Left hindlimb (tissue), 1 donor: ENCODE measurements around the gene NMNAT1.
"Not testable (repeated sequence)": the region's sequence is repeated elsewhere in the genome, so short reads cannot be mapped to it uniquely, and the experiment has no call there.

Source experiments
- DNase-seq: peaks from one replicate; pipeline ENCODE4 v3.0.0-alpha.2; 2018

NMNAT1 gene

DNA sequence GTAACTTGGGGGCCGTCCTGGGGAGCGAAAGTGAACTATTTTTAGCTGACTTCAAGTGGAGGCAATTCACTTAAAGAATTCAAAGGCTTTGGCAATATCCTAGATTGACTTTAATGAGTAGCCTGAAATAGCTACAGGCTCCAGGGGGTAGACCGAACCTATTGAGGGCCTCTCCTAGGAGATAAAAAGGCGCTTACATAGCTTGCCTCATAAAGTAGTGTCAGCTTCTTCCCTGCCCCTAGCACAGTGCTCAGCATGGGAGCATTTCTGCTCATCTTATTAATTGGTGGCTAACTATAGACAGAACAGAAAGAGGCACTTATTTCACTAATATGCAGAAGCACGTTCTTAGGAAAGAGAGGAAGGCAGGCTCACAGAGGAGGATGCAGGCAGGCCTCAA lies 20.9 kb upstream of the NMNAT1 start:
- no peak for DNase-seq

DNA sequence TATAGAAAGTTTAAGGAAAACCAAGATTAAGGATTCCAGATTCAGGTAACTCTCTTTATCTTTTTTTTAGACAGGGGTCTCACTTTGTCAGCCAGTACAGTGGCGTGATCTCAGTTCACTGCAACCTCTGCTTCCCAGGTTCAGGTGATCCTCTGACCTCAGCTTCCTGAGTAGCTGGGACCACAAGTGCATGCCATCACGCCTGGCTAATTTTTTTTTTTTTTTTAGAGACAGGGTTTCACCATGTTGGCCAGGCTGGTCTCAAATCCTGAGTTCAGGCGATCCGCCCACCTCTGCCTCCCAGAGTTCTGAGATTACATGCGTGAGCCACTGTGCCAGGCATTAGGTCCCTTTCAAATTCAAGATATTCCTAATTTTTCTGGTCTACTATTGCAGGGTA lies 16.0 kb upstream of the NMNAT1 start:
- no peak for DNase-seq

GRCh38 chr1:9929431-9930385 lies 13.6 kb upstream of the NMNAT1 start:
- no peak for DNase-seq

DNA sequence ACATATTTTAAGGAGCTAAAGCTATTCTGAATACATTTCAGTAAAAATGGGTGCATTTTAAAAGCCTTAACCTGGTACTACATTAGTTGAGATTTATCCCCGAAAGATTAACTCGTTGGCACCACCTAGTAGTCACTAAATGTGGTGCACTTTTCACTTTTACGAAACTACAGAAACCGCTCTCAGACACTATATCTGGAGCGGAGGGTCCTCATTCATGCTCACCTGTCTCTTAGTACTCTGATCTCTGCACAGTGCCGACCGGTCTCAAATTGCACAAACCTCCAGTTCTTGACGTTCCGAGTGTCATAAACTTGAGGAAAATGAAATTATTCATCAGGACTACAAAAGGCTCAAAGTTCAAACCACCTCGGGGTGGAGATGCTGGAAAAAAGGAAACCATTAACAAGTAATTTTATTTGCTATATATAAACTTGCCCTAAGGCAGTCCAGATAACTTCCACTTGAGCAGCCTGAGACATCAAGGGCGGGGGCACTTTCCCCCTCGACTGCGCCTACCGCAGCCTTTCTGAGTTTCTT lies 806 bp upstream of the NMNAT1 start:
- no peak for DNase-seq

DNA sequence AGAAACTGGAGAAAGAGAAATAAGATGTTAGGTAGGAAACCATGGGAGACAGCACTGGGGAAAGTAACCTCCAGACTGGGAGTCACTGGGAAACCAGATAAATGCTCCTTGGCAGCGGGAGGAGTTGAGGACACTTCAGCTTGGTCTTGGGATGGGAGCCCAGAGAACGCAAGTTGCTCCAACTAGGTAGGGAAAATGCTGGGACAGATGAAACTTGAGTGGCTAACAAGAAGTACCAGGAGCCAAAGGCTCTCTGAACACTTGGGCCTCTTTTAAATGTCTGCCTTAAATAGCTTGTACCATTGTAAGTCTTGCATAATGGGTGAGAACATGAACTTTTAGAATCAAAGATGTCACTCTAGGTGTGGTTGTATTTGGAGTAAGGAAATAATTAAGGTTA lies 3.0 kb downstream of the NMNAT1 start:
- no peak for DNase-seq

DNA sequence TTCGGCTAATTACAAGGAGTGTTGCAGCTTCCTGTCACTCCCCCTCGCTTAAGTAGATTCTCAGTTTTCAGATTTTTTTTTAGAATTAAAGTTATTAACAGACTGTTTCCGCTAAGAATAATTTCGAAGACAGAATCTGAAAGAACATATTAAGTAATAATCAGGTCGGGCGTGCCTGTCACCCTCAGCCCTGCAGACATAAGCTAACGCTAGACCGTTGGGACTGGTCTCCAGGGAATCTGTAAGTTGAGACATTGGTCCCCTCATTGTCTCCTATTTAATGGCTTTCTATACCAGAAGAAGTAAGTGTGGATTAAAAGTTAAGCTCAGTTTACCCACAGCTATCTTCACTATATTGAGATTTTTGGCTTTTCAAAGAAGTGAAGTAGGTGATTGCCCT lies 14.5 kb downstream of the NMNAT1 start:
- no peak for DNase-seq

GRCh38 chr1:9960011-9960410 lies 16.7 kb downstream of the NMNAT1 start:
- no peak for DNase-seq

DNA sequence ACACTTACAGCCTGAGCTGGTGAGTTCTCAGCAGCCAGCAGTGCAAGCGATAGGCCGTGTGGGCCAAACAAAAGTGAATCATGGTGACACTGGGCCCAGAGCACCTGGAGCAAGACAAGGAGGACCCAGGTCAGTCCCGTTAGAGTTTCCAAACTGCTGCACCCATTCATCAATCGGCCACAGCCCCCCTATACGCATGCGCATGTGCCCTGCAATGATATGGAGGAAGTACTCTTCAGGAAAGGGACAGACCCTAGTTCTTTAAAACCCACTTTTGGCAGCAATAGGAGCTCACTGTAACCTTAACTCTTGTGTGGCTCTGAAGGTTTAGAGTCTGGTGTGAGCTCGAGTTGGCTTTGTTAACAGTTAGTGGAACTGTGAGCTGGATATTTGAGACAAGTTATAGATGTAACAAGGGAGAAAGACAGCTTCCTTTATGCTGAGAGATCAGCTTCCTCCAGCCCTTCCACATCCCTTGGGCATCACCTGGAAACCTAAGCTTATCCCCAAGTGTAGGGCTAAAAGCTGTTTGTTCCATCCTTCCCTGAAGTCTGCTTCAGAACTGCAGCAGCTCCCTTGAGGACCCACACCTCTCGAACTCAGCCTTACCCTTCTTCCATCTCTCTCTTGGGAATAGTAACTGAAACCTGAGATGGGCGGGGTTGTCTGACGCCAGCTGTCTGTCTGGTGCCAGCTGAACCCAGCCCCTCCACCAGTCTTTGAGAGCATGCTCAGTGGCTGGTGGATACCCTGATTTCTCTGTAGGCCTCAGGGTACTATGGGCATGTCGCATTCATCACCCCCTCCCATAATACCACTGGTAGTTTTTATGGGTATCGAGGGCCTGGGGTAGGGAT lies 17.7 kb downstream of the NMNAT1 start:
- peak; percentile 31 for DNase-seq

- no peak for DNase-seq
These were observed 41.0 kb downstream of the NMNAT1 start for GRCh38 chr1:9984253-9984652.

DNA sequence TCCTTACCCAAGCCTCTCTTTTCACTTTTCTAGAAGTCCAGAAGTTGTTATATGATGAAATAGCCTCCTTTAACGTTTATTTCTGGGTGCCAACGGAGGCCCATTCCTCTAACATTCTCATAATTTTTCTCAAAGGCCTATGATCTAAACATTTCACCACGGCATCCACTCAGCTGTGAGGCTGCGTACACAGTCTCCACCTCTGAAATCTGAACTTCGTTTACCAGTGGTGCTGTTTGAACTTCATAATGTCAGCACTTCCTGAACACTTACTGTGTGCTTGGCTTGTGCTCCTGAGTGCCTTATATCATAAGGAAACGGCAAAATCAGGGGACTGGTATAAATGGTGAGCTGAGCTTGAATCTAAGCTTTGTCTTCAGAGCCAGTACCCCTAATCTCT lies 41.7 kb downstream of the NMNAT1 start:
- no peak for DNase-seq

GRCh38 chr1:9989773-9990172 lies 46.5 kb downstream of the NMNAT1 start:
- no peak for DNase-seq

GRCh38 chr1:9990944-9991343 lies 47.7 kb downstream of the NMNAT1 start:
- no peak for DNase-seq

- DNase-seq: no peak
These were observed 49.6 kb downstream of the NMNAT1 start for GRCh38 chr1:9992910-9993309.

GRCh38 chr1:9993561-9994075 lies 50.3 kb downstream of the NMNAT1 start:
- no peak for DNase-seq

GRCh38 chr1:9996624-9997582 lies 53.6 kb downstream of the NMNAT1 start, which contains the start of gene RBP7:
TSS of gene RBP7 (plus strand) at chr1:9997228. CDS start at chr1:9997259, 31 bp downstream.
- DNase-seq: no peak

- DNase-seq: no peak
These were observed 57.9 kb downstream of the NMNAT1 start for GRCh38 chr1:10001016-10001665.

GRCh38 chr1:10005248-10005647 lies 62.0 kb downstream of the NMNAT1 start:
- DNase-seq: not testable (repeated sequence)

DNA sequence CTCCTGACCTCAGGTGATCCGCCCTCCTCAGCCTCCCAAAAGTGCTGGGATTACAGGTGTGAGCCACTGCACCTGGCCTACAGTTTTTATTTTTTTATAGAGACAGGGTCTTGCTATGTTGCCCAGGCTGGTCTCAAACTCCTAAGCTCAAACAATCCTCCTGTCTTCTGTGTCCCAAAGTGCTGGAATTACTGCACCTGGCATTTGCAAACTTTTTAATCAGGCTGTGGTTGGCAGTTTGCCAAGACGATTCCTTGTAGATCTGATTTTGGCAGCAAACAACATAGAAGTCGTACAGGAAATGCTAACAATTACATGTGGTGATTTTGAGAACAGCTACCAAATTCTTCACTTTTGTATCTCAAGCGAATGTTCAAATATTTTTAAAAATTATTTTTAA lies 63.9 kb downstream of the NMNAT1 start:
- DNase-seq: no peak

DNA sequence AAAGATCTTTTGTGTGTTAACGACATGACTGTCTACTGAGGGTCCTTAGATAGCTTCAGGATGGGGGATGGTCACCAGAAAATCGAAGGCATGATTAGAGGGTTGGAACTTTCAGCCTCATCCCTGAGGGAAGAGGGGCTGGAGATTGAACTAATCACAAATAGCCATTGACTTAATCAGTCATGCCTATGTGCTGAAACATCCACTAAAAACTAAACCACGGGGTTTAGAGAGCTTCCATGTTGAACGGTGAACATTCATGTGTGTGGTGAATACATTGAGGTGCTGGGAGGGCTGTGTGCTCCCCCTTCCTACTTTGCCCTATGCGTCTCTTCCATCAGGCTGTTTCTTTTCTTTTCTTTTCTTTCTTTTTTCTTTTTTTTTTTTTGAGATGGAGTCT lies 70.7 kb downstream of the NMNAT1 start:
- DNase-seq: no peak

- DNase-seq: no peak
These were observed 76.3 kb downstream of the NMNAT1 start for GRCh38 chr1:10019561-10019960.

GRCh38 chr1:10020086-10020485 lies 76.8 kb downstream of the NMNAT1 start:
- DNase-seq: no peak
